Activated T-helper 2 cell treated with anti-CD3 and anti-CD28 coated beads, Interferon-gamma antibody, Interleukin-2, Interleukin-4, amounts not matched to agents 10 μg/mL and 5 μg/mL and 100 μg/mL, durations not matched to agents 14 hours and 24 hours and 36 hours (primary cell): ENCODE results near the gene IVD. TPM values are rescaled to one million over a fixed set of nuclear protein-coding genes. Genes with fewer than 3 reads are reported as not detected.
"Not testable (repeated sequence)": the region's sequence is repeated elsewhere in the genome, so short reads cannot be mapped to it uniquely, and the experiment has no call there.

ENCODE experiments used
- DNase-seq: peaks from one replicate; pipeline ENCODE4 v3.0.0; 2021; ENCODE audit warnings: low spot score
- H3K27ac Mint-ChIP-seq: one replicate; pipeline ENCODE4 v1.8.0; 2021; ENCODE audit warnings: mixed read lengths
- H3K27me3 Mint-ChIP-seq: one replicate; pipeline ENCODE4 v1.8.0; 2021; ENCODE audit warnings: low read depth, mixed read lengths
- H3K36me3 Mint-ChIP-seq: one replicate; pipeline ENCODE4 v1.8.0; 2021; ENCODE audit warnings: low read depth, mixed read lengths
- H3K4me1 Mint-ChIP-seq: one replicate; pipeline ENCODE4 v1.8.0; 2021; ENCODE audit warnings: low read depth, mixed read lengths
- H3K4me3 Mint-ChIP-seq: one replicate; pipeline ENCODE4 v1.8.0; 2021; ENCODE audit warnings: low read depth, mild to moderate bottlenecking, moderate library complexity, mixed read lengths
- H3K9me3 Mint-ChIP-seq: one replicate; pipeline ENCODE4 v1.8.0; 2021; ENCODE audit warnings: mixed read lengths
- intact Hi-C: fragments of 100-400 bp; cut with micrococcal nuclease; formaldehyde crosslinking; loops from one replicate; pipeline ENCODE4 v1.15.1; 2023
- total RNA-seq: library from RNA; stranded (reverse); gene quantifications from 2 replicates; pipeline ENCODE4 v1.2.3, GENCODE V29; 2022

The IVD gene
- total RNA-seq, 1 donor from 2014 or later, result 79.4 TPM

DNA sequence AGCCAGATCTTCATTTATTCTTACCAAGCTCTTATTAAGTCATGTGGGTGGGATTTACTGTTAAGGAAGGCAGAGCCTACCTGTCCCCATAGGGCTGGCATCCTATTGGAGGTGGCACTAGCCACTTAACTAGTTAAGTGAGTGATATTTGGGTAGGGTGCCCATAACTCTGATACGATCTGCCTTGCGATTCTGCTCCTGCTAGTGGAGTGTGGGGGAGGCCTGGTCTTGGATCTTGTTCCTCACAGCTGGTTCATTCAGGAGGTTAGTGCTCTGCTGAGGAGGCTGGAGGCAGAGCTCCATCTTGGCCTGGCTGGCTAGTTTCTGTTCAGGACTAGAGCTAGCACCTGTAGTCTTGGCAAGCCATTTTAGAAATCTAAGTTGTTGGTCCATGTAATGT lies 44.5 kb downstream of the IVD start:
- H3K27ac Mint-ChIP-seq, result no peak overlapping the region
- no peaks in the 10 kb centered on the region for H3K27me3 Mint-ChIP-seq
- intact Hi-C loops, result no loop called here
- H3K9me3 Mint-ChIP-seq, result no peaks in the 10 kb centered on the region
- H3K4me3 Mint-ChIP-seq, result no peak overlapping the region
- peaks cover 47% of the 10 kb centered on the region for H3K4me1 Mint-ChIP-seq
- peaks cover 3% of the 10 kb centered on the region for H3K36me3 Mint-ChIP-seq
- DNase-seq, result no peak

DNA sequence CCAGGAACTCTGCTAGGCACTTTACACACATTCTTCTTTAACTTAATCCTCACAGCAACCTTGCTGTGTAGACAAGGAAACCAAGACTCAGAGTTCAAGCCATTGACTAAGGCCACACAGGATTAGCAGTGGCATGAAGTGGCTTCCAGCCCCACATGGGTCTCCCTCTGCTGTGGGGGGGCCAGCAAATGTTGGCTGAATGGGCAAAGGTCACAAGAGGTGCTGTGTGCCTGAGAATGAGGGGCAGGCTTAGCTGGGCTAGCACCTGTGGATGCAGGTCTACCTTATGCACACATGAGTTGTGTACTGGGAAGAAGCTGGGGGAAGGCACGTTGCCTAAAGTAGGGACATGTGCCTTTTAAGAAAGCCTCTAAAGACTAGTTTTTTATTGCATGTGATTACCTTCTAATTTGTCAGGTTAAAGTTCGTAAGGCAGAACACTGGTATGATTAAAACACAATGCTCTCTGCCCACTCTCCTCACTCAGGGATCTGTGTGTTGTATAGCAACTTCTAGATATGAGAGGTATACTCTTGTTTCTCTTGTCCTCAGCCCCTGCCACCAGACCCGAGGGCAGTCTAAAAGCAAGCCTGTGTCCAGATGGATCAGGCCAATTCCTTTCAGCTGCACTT lies 46.0 kb downstream of the IVD start:
- intact Hi-C loops, result no loop called here
- peak overlapping the region; percentile 54 for H3K27ac Mint-ChIP-seq
- no peaks in the 10 kb centered on the region for H3K27me3 Mint-ChIP-seq
- H3K4me1 Mint-ChIP-seq, result peaks cover 52% of the 10 kb centered on the region
- H3K9me3 Mint-ChIP-seq, result no peaks in the 10 kb centered on the region
- DNase-seq, result no peak
- H3K36me3 Mint-ChIP-seq, result peaks cover 3% of the 10 kb centered on the region
- H3K4me3 Mint-ChIP-seq, result no peak overlapping the region

DNA sequence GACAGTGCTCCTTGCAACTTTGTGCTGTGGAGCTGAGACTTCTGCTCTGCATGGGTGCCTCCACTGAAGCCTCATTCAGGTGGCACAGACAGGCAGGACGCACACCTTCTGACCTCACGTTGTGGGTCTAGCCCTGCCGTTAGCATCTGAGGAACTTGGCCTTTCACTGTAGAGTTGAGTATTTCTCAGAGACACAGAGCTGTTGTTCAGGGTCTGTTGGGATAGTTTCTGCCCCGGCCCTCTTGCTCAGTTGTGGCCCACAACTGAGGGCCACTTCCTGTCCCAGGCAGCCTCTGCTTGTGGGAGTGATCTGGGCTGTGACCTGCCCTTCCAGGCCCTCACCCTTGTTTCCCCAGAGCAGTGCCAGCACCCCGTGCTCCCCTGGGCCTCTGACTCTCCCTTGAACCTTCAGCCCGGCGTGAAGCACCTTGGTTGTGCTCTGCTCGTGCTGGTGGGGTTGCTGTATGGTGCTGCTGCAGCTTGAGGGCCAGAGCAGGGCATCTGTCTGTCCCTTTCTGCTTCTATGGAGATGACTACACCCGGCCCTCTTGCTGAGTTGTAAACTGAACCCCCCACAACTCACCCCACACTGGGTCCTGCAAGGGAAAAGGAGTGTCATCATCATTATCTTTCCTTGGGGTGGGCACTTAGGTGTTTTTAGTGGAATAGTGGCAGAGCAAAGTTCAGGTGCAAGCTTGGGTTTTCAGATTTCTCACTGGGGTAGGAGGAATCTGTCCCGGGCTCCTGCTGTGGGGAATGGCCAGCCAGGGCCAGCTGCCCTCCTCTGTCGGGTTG lies 46.9 kb downstream of the IVD start:
- Mint-ChIP-seq H3K27ac (peak overlapping the region; percentile 63), H3K36me3 (peaks cover 3% of the 10 kb centered on the region), H3K4me3 (peak overlapping the region; percentile 53), H3K4me1 (peaks cover 58% of the 10 kb centered on the region), H3K9me3 (no peaks in the 10 kb centered on the region), H3K27me3 (no peaks in the 10 kb centered on the region)
- intact Hi-C loops, result no loop called here
- no peak for DNase-seq

DNA sequence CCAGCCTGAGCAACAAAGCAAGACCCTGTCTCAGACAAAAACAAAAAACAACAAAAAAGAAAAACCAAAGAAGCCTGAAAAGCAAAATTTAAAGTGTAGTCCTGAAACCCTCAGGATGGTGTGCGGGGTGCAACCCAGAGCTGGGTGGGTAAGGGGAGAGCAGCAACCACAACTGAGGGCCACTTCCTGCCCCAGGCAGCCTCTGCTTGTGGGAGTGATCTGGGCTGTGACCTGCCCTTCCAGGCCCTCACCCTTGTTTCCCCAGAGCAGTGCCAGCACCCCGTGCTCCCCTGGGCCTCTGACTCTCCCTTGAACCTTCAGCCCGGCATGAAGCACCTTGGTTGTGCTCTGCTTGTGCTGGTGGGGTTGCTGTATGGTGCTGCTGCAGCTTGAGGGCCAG lies 48.3 kb downstream of the IVD start:
- Mint-ChIP-seq H3K27ac (peak overlapping the region; percentile 39), H3K4me1 (peaks cover 55% of the 10 kb centered on the region), H3K4me3 (peak overlapping the region; percentile 14)
- H3K27me3 Mint-ChIP-seq, H3K9me3 Mint-ChIP-seq, H3K36me3 Mint-ChIP-seq, intact Hi-C loops: not testable (repeated sequence)
- peak; percentile 36 for DNase-seq

DNA sequence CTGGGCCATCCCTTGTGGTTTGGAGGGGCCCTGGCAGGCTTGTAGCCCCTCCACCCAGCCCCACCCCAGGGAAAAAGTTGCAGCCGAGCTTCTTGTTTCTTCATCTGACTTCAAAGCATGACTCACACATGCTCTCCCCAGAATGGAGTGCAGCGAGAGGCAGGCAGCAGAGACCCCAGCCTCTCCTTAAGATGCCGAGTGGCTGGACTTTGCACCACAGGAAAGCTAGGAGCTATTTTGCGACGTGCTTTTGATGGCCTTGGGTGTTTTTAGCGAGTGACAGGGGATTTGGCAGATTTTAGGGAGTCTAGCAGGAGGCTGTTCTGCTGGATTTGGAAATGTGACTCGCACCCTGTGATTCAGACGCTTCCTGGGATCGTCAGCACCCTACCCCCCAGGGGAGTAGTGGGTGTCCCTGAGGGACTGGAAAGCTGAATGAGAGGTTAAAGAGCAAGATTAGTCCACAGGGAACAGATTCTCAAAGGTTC lies 49.4 kb downstream of the IVD start:
- peaks cover 52% of the 10 kb centered on the region for H3K4me1 Mint-ChIP-seq
- peak overlapping the region; percentile 61 for H3K27ac Mint-ChIP-seq
- no peak overlapping the region for H3K4me3 Mint-ChIP-seq
- peaks cover 6% of the 10 kb centered on the region for H3K36me3 Mint-ChIP-seq
- no peaks in the 10 kb centered on the region for H3K9me3 Mint-ChIP-seq
- DNase-seq, result no peak
- intact Hi-C loops, result no loop called here
- no peaks in the 10 kb centered on the region for H3K27me3 Mint-ChIP-seq

DNA sequence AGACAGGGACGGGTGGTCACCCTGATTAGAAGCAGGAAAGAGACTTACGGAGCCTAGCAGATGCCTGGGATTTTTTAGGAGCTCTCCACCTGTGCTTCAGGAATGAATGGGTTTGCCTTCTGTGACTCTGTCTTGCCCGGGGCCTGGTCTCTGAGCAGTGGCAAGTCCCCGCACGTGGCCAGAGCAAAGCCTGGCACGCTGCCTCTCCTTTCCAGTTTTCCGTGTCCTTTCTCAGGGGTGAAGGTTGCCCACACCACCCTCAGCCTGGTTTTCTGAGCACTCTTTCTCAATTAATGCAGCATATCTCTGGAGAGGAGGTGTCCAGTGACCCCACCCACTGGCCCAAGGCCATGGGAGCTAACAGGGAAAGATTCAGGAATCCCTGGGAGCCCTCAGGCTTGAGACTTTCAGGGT lies 50.7 kb downstream of the IVD start:
- Mint-ChIP-seq H3K27me3 (no peaks in the 10 kb centered on the region), H3K4me1 (peaks cover 47% of the 10 kb centered on the region), H3K4me3 (no peak overlapping the region), H3K9me3 (no peaks in the 10 kb centered on the region), H3K27ac (no peak overlapping the region), H3K36me3 (peaks cover 6% of the 10 kb centered on the region)
- intact Hi-C loops, result no loop called here
- DNase-seq, result no peak

DNA sequence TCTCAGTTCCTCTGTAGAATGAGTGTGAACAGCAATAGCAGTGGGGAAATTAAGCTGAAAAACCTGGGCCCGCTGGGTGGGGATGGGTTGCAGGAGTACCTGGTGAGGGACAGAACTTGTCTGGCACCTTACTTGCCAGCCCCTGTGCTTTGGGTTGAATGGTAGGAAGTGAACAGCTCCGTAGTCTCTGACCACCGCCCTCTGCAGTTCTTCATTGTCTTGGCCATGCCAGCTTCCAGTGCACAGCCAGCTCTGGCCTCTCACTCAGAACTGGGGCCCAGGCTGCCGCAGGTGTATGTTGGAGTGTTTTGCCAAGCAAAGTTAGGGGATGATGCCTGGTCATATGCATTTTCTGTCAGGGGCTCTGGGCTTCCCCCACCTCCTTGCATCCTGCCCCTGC lies 51.1 kb downstream of the IVD start:
- intact Hi-C loops, result no loop called here
- no peak overlapping the region for H3K4me3 Mint-ChIP-seq
- H3K27me3 Mint-ChIP-seq, result no peaks in the 10 kb centered on the region
- peaks cover 42% of the 10 kb centered on the region for H3K4me1 Mint-ChIP-seq
- DNase-seq, result no peak
- H3K36me3 Mint-ChIP-seq, result peaks cover 6% of the 10 kb centered on the region
- H3K9me3 Mint-ChIP-seq, result no peaks in the 10 kb centered on the region
- H3K27ac Mint-ChIP-seq, result no peak overlapping the region

DNA sequence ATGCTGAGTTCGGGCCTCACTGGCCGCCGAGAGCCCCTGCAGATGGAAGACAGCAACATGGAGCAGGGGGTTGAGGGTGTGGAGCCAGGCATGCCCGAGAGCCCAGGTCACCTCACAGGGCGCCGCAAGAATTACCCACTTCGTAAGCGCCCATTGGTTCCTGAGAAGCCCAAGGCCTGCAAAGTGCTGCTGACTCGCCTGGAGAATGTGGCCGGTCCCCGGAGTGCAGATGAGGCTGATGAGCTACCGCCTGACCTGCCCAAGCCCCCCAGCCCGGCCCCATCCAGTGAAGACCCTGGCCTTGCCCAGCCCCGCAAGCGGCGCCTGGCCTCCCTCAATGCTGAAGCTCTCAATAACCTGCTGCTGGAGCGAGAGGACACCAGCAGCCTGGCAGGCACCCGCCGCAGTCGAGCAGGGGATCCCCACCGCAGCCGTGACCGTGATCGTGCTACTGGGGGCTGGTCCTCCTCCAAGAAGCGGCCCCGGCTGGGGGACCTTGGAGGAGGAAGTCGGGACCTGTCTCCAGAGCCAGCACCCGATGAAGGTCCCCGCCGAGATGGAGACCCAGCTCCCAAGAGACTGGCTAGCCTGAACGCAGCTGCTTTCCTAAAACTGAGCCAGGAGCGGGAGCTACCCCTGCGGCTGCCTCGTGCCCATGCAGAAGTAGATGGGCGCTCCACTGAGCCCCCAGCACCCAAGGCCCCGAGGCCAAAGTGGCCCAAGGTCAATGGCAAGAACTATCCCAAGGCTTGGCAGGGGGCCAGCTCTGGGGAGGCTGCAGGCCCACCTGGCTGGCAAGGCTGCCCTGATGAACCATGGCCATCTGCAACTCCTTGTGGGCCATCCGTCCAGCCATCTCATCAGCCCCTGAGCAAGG lies 53.1 kb downstream of the IVD start:
- Mint-ChIP-seq H3K4me1 (peaks cover 22% of the 10 kb centered on the region), H3K27ac (no peak overlapping the region), H3K36me3 (peaks cover 12% of the 10 kb centered on the region), H3K4me3 (no peak overlapping the region), H3K27me3 (no peaks in the 10 kb centered on the region), H3K9me3 (no peaks in the 10 kb centered on the region)
- DNase-seq, result no peak
- intact Hi-C loops, result no loop called here

DNA sequence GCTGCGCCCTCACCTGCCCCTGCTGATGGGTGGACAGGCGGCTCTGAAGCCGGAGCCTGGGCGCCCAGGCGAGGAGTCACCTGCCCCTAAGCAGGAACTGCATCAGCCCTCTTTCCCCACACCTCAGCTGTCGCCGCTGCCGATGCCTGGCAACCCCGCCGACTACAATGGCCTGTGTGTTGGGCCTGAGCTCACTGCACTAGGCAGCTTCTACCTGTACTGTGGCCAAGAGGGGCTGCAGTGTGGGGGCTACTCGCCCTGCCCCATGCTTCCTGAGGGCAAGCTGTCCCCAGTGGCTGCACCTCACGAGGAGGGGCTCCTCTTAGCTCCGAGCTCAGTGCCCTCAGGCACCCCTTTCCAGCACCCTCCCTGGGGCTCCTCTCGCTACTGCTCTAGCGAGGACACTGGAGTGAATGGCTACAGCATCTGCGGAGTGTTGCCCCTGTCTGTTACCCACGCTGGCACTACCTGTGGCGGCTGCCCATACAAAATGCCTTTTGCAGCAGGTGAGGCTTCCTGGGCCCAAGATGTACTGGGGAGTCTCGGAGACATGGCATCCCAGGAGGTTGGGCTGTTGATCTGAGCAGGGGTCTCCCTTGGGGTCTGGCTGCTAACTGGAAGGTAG lies 53.9 kb downstream of the IVD start:
- no peak overlapping the region for H3K27ac Mint-ChIP-seq
- intact Hi-C loops, result no loop called here
- H3K4me1 Mint-ChIP-seq, result peaks cover 15% of the 10 kb centered on the region
- peaks cover 16% of the 10 kb centered on the region for H3K36me3 Mint-ChIP-seq
- H3K9me3 Mint-ChIP-seq, result no peaks in the 10 kb centered on the region
- no peak overlapping the region for H3K4me3 Mint-ChIP-seq
- no peak for DNase-seq
- no peaks in the 10 kb centered on the region for H3K27me3 Mint-ChIP-seq

DNA sequence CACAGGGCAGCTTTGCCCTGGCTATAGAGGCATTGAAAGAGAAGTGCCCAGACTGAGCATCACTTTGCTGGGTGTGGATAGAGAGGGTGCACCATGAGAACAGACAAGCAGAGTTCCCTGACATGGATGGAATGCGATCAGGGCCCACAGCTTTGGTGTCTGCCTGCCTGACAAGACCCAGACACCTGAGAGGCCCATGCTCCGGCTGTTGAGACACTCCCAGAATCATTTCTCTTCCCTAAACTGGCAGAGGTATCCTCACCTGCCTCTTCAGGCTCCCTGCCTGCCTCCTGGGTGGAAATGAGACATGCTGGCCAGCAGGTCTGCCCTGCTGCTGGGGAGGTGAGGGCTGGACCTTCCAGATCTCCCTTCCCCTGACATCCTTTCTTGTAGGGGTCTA lies 54.8 kb downstream of the IVD start:
- H3K27ac Mint-ChIP-seq, result no peak overlapping the region
- no peak for DNase-seq
- H3K4me1 Mint-ChIP-seq, result peaks cover 8% of the 10 kb centered on the region
- H3K36me3 Mint-ChIP-seq, result peaks cover 22% of the 10 kb centered on the region
- H3K9me3 Mint-ChIP-seq, result no peaks in the 10 kb centered on the region
- no peak overlapping the region for H3K4me3 Mint-ChIP-seq
- no peaks in the 10 kb centered on the region for H3K27me3 Mint-ChIP-seq
- intact Hi-C loops, result no loop called here

DNA sequence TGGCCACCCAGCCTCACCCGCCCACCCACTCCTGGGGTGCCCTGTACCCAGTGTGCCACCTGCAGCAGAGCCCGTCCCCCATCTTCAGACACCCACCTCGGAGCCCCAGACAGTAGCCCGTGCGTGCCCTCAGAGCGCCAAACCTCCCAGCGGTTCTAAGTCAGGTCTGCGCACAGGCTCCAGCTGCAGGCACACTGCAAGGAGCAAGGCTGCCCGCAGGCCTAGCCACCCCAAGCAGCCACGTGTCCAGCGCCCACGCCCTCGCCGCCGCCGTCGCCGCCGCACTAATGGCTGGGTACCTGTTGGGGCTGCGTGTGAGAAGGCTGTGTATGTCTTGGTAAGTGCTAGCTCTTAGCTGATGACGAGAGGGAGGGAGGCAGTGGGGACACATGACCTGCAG lies 56.4 kb downstream of the IVD start:
- no peaks in the 10 kb centered on the region for H3K27me3 Mint-ChIP-seq
- no peaks in the 10 kb centered on the region for H3K9me3 Mint-ChIP-seq
- H3K4me1 Mint-ChIP-seq, result peaks cover 9% of the 10 kb centered on the region
- no peak overlapping the region for H3K4me3 Mint-ChIP-seq
- H3K36me3 Mint-ChIP-seq, result peaks cover 33% of the 10 kb centered on the region
- no peak overlapping the region for H3K27ac Mint-ChIP-seq
- intact Hi-C loops, result no loop called here
- no peak for DNase-seq

DNA sequence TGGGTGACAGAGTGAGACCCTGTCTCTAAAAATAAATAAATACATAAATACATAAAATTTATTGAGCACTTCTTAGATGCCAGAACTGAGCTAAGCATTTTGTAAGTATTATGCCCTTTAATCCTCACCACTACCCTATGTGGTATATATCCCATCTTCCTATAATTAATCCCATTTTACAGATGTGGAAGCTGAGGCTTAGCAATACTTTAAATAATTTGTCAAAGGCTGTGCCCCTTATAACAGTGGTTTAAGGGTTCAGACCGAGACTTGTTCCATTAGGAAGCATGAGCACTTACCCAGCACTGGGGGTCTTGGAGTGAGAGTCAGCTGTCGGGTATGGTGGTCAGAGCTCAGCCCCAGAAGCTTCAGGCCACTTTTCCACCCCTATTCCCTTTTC lies 57.7 kb downstream of the IVD start:
- H3K27me3 Mint-ChIP-seq, result no peaks in the 10 kb centered on the region
- no peak for DNase-seq
- no peaks in the 10 kb centered on the region for H3K9me3 Mint-ChIP-seq
- intact Hi-C loops, result no loop called here
- H3K4me1 Mint-ChIP-seq, result peaks cover 6% of the 10 kb centered on the region
- H3K27ac Mint-ChIP-seq, result no peak overlapping the region
- no peak overlapping the region for H3K4me3 Mint-ChIP-seq
- H3K36me3 Mint-ChIP-seq, result peaks cover 34% of the 10 kb centered on the region
